HG03442 (cell line): ENCODE measurements around the gene PCCA.
"Not testable (repeated sequence)": the region's sequence is repeated elsewhere in the genome, so short reads cannot be mapped to it uniquely, and the experiment has no call there.

Experiments
- ATAC-seq: cut with Tn5 transposase; IDR thresholded peaks from one replicate; pipeline ENCODE4 v1.9.1; 2021; ENCODE audit warnings: mild to moderate bottlenecking, moderate library complexity; ENCODE audit not compliant: unreplicated experiment

PCCA gene

GRCh38 chr13:100521851-100522617 lies 433.1 kb downstream of the PCCA start:
- ATAC-seq = no peak

- ATAC-seq = no peak
These were observed 433.9 kb downstream of the PCCA start for GRCh38 chr13:100522618-100523309.

GRCh38 chr13:100523411-100523810 lies 434.5 kb downstream of the PCCA start:
- ATAC-seq = no peak

- ATAC-seq = no peak
These were observed 435.1 kb downstream of the PCCA start for GRCh38 chr13:100523981-100524386.

GRCh38 chr13:100524688-100525087 lies 435.8 kb downstream of the PCCA start:
- not testable (repeated sequence) for ATAC-seq

GRCh38 chr13:100525453-100526317 lies 436.8 kb downstream of the PCCA start:
- no peak for ATAC-seq

- ATAC-seq = no peak
These were observed 437.6 kb downstream of the PCCA start for GRCh38 chr13:100526318-100527000.

GRCh38 chr13:100527644-100528043 lies 438.8 kb downstream of the PCCA start:
- no peak for ATAC-seq

GRCh38 chr13:100528353-100528752 lies 439.5 kb downstream of the PCCA start:
- no peak for ATAC-seq

- no peak for ATAC-seq
These were observed 439.9 kb downstream of the PCCA start for GRCh38 chr13:100528820-100529219.

GRCh38 chr13:100529666-100530377 lies 440.9 kb downstream of the PCCA start:
- ATAC-seq = no peak

- no peak for ATAC-seq
These were observed 441.8 kb downstream of the PCCA start for GRCh38 chr13:100530671-100531213.

- no peak for ATAC-seq
These were observed 443.3 kb downstream of the PCCA start for GRCh38 chr13:100532090-100532766.

- no peak for ATAC-seq
These were observed 444.0 kb downstream of the PCCA start for GRCh38 chr13:100532836-100533435.

GRCh38 chr13:100533588-100534041 lies 444.7 kb downstream of the PCCA start:
- ATAC-seq = no peak

GRCh38 chr13:100534147-100534843 lies 445.4 kb downstream of the PCCA start:
- ATAC-seq = no peak

- no peak for ATAC-seq
These were observed 446.0 kb downstream of the PCCA start for GRCh38 chr13:100534911-100535310.

- no peak for ATAC-seq
These were observed 446.7 kb downstream of the PCCA start for GRCh38 chr13:100535426-100536135.
